Fibroblast of skin of right quadriceps (primary cell): ENCODE data around the gene ZNF549.
"Not testable (repeated sequence)": the region's sequence is repeated elsewhere in the genome, so short reads cannot be mapped to it uniquely, and the experiment has no call there.

Source experiments
- DNase-seq: peaks from one replicate; pipeline ENCODE4 v3.0.0-alpha.2; 2013

ZNF549 gene

GRCh38 chr19:57527136-57527881, at the start of gene ZNF549:
ZNF549 (plus strand) TSS chr19:57527356; CDS start chr19:57527574, 218 bp downstream.
- DNase-seq = peak; percentile 92

- peak; percentile 82 for DNase-seq
These were observed 39.5 kb upstream of the ZNF549 start, which contains the start of gene ZNF419 for GRCh38 chr19:57487477-57488298. ZNF419 (plus strand) TSS chr19:57487750; CDS start chr19:57487951, 201 bp downstream.

- DNase-seq = not testable (repeated sequence)
These were observed 38.9 kb upstream of the ZNF549 start for GRCh38 chr19:57488299-57488644.

GRCh38 chr19:57499332-57499679, 27.9 kb upstream of the ZNF549 start:
- DNase-seq = not testable (repeated sequence)

- peak; percentile 95 for DNase-seq
These were observed 27.3 kb upstream of the ZNF549 start, which contains the start of gene ZNF773 for GRCh38 chr19:57499680-57500395. ZNF773 (plus strand) TSS chr19:57499938; CDS start chr19:57500081, 143 bp downstream.

GRCh38 chr19:57500400-57500799, 26.8 kb upstream of the ZNF549 start:
- peak; percentile 50 for DNase-seq

- DNase-seq = no peak
These were observed 21.0 kb upstream of the ZNF549 start for GRCh38 chr19:57506163-57506562.

- no peak for DNase-seq
These were observed 15.7 kb upstream of the ZNF549 start for GRCh38 chr19:57511484-57511883.

GRCh38 chr19:57512845-57513244, 14.3 kb upstream of the ZNF549 start:
- DNase-seq = peak; percentile 35

GRCh38 chr19:57515255-57515654, 11.9 kb upstream of the ZNF549 start:
- DNase-seq = no peak

GRCh38 chr19:57518021-57518420, 9.1 kb upstream of the ZNF549 start:
- not testable (repeated sequence) for DNase-seq

GRCh38 chr19:57537953-57538547, 10.9 kb downstream of the ZNF549 start:
- DNase-seq = peak; percentile 3

- DNase-seq = no peak
These were observed 19.4 kb downstream of the ZNF549 start for GRCh38 chr19:57546513-57546912.

- DNase-seq = no peak
These were observed 25.3 kb downstream of the ZNF549 start for GRCh38 chr19:57552432-57552831.

GRCh38 chr19:57557659-57558058, 30.5 kb downstream of the ZNF549 start:
- DNase-seq = no peak

- DNase-seq = no peak
These were observed 31.4 kb downstream of the ZNF549 start for GRCh38 chr19:57558525-57558924.

GRCh38 chr19:57559008-57559403, 31.9 kb downstream of the ZNF549 start:
- no peak for DNase-seq

GRCh38 chr19:57559404-57560025, 32.4 kb downstream of the ZNF549 start, which contains the start of gene ZNF550:
ZNF550 (minus strand) TSS chr19:57559863; CDS start chr19:57559682, 181 bp downstream.
- peak; percentile 81 for DNase-seq

GRCh38 chr19:57560049-57560491, 32.9 kb downstream of the ZNF549 start:
- DNase-seq = peak; percentile 52

GRCh38 chr19:57563547-57563946, 36.4 kb downstream of the ZNF549 start:
- no peak for DNase-seq

GRCh38 chr19:57566396-57567265, 39.5 kb downstream of the ZNF549 start:
- peak; percentile 40 for DNase-seq
